Activated CD4-positive, CD25-positive, alpha-beta regulatory T cell treated with anti-CD3 and anti-CD28 coated beads, Interleukin-2, amount 50 U/mL, for 24 hours (primary cell): Measurements from ENCODE around the gene SLC29A3.
"Not testable (repeated sequence)": the region's sequence is repeated elsewhere in the genome, so short reads cannot be mapped to it uniquely, and the experiment has no call there.

ENCODE experiments used
- ATAC-seq, 2 donors: fragments of 150-1000 bp; cut with Tn5 transposase; one replicate each; pipeline ENCODE4 v1.10.0; 2021; ENCODE audit warnings: mild to moderate bottlenecking in 1 of 2, moderate library complexity in 1 of 2

The SLC29A3 gene

DNA sequence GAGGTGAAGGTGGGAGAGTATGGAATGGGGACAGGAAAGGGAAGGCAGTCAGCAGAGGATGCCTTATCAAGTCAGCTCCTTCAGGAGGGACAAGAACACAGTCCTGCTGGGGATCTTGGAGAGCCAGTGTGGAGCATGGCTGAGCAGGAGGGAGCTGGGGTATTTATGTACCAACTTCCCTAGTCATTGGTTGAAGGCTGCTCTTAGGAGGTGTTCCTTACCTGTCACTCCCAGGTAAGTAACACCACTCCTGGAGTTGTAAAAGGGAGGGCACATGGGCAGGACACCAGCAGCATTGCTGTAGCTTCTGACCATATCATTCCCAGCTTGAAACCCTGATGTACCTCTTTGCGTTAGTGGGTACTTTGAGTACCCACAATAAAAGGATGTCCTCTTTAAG is 29.8 kb downstream of the SLC29A3 start:
- ATAC-seq: no peak

DNA sequence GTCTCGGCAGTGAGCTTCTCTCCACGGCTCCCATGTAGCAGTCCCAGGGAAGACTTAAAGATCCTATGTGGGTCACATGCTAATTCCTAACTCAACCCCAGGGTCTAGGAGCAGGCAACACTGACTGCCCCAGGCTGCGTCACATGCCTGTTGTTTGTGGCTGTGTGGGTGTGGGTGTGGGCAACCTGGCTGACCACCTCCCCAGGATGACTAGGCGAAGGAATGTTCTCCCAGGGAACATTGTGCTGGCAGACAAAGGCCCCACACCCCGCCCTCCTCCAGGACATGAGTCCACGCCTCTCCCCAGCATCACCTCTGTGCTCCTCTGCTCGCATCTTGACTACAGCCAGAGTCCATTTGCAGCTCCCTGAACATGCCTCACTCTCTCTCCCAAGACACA is 30.3 kb downstream of the SLC29A3 start:
- ATAC-seq: no peak

DNA sequence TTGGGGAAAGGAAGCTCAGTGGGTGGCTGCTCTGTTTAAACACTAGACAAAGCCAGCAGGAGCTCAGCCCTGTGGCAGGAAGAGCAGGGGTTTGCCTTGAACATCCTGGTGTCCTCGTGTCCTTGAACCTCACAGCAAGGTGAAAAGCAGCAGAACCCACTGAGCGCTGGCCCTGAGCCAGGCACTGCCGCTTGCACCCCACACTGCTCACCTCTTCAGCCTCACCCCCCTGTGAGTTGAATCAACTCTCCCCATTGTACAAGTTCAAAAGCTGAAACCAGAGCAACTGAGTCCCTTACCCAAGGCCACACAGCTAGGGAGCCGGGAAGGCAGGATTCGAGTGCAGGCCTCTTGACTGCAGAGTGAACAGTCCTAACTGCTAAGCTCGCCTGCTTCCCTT is 32.0 kb downstream of the SLC29A3 start:
- ATAC-seq: no peak

DNA sequence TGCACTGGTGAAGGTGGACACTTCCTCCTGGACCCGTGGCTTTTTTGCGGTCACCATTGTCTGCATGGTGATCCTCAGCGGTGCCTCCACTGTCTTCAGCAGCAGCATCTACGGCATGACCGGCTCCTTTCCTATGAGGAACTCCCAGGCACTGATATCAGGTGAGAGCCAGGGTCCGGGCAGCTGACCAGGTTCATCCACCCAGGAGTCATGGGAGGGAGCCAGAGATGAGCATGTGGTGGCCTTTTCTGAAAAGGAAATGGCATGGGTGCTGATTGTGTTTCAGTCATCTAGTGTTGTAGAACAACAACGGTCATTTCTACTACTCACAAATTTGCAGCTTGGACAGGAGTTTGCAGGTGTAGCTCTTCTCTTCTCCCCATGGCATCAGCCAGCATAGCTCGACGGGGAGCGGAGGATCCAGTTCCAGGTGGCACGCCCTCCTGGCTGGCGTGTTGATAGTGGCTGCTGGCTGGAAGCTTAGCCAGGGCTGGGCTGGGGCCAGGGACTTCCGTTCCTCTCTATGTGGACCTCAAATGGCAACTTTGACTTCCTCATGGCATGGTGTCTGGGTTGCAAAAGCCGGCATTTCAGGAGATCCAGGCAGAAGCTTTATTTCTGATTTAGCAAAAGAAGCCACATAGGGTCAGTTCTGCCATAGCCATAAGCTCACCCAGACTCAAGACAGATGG is 32.7 kb downstream of the SLC29A3 start:
- no peak for ATAC-seq

DNA sequence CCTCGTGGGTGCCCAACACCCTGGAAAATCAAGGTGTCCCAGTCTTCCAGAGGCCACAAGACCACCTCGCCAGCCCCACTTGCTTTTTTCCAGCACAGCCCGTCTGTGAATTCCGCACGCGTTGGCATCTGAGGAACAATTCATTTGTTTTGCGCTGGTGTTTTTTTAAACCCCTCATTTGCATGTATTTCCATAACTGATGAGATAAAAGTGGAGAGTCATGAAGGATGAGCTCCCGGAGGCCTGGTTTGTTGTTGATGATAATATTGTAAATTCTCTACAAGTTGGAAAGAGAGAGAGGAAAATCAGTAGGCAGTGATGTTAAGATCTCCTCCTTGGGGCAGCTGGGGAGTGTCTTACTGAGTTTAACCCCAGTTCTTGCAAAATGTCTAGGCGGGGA is 34.6 kb downstream of the SLC29A3 start:
- ATAC-seq: no peak

DNA sequence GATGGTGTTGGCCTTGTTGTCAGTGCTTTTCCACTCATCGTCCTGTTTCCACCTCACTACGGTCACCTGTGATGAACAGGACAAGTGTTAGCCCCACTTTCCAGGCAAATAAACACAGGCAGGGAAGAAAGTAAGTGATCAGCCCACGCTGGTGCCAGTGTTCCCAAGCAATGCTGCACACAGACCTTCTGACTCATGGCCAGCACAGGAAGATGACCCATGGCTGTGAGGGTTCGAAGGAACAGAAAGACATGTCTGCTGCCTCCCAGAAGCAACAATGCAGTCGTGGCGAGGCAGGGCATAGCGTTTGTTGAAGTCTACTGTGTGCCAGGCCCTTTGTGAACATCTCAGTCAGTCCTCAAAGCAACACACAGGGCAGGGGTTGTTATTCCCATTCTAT is 35.7 kb downstream of the SLC29A3 start:
- no peak for ATAC-seq

DNA sequence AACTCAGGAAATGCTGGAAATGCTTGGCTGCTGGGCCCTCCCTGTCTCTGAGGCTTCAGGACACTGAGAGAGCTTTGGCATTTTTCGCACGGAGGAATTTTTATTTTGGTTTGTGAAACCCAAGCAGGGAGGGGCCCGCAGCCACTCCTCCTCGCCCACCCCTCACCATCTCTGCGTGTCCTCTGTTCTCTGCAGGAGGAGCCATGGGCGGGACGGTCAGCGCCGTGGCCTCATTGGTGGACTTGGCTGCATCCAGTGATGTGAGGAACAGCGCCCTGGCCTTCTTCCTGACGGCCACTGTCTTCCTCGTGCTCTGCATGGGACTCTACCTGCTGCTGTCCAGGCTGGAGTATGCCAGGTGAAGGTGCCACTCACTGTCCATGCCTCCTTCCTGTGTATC is 36.8 kb downstream of the SLC29A3 start:
- no peak for ATAC-seq

DNA sequence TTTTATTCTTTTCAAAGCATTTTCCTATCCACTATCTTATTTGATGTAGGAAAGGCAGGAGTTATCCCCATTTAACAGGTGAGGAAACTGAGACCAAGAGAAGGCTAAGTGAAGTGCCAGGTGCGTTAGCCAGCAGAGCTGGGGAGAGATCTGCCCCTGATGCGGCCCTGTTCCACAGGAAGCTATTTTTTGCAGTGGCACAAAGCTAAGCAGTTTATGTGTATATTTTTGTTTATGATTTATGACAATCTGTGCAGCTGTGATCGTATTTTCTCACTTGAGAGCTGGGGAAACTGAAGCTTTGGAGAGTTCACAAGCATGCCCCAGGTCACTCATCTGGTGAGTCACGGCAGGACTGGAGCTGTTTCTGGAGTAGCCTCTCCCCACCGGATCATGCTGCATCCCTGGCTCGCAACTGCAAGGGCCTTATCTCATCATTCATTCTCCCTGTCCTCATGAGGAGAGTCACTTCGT is 38.8 kb downstream of the SLC29A3 start:
- ATAC-seq: no peak

DNA sequence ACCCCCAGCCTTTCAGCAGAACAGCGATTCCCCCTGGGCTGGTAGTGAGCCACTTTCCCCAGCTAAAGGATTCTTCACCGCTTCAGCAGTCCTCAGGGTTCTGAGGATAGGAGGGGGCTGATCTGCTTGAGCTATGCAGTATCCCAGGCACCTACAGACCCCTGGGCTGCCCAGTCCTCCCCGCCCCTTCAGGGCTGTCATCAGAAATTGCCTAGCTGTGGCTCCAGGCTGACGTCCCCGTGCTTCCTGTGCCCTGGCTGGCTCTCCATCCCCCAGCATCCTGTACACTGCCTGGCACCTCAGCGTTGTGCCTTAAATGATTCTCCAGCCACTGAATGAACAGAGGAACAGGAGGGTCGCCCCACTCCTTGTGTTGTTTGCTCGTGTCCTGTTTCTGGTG is 39.2 kb downstream of the SLC29A3 start:
- ATAC-seq: no peak

DNA sequence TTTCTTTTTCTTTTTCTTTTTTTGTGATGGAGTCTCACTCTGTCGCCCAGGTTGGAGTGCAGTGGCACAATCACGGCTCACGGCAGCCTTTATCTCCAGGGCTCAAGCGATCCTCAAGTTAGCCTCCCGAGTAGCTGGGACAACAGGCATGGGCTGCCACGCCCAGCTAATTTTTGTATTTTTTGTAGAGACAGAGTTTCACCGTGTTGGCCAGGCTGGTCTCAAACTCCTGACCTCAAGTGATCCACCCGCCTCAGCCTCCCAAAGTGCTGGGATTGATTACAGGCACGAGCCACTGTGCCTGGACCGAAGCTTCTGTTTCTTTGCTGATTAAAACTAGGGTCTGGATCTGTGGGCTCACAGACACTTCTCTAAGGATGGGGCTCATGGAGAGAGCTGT is 39.8 kb downstream of the SLC29A3 start:
- ATAC-seq: not testable (repeated sequence)

DNA sequence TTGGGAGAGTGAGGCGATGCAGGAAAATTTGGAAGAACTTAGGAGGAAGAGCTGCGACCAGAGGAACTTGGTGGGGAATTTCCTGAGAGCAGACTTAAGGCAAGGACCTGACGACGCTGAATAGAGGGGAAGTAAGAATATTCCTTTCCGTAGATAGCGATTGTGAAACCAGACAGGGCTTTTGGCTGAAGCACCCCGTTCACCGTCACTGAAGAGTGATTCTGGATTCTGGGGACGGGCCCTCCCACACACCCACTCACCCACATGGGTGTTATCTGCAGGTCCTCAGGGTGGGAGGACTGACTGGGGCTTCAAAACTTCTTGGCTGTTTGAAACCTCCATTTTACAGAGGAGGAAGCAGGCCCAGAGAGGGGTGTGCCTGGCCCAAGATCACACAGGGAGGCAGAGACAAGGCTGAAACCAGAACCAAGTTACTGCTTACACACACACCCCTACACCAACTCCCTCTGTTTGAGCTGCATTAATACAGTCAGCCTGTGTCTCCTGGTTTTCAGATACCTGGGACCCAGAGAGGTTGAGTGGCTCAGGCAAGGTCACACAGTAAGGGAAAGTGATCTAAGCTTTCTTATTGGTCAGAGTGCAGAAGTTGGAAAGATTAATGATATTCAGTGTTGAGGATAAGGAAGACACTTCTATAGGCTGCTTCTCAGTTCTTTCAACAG is 40.4 kb downstream of the SLC29A3 start:
- ATAC-seq: peak in 1 of 2 donors; percentile 30

DNA sequence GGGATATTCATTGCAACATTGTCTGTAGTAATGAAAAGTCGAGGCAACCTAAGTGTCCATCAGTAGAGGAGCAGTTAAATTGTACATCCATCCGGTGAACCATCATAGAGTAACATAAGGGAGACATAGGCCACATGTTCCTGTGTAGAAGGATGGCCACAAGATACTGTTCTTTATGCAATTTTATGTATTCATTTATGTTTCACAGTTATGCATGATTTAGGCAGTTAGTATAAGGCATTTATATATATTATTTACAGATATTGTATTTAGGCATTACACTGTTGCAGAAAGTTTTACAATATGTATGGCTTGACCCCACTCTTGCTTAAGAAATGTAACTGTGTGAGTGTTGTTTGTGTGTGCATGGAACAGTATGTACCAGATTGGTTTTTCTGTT is 41.7 kb downstream of the SLC29A3 start:
- no peak for ATAC-seq

DNA sequence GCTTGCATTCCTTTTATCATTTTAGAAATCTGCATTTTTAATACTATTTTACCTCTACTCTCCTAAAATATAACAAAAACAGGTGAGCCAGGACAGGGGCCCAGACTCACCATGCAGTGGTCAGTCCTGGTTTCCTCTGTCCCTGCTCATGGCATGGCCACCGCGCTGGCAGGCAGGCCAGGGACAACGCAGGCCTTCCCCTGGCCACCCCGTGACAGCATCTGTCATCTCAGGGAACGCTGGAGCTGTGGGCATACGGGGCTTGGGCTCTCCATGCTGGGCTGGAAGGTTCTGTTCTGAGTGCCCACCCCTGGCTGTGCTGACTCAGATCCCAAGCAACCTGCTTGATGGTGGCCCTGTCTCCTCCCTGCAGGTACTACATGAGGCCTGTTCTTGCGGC is 42.5 kb downstream of the SLC29A3 start:
- ATAC-seq: no peak

DNA sequence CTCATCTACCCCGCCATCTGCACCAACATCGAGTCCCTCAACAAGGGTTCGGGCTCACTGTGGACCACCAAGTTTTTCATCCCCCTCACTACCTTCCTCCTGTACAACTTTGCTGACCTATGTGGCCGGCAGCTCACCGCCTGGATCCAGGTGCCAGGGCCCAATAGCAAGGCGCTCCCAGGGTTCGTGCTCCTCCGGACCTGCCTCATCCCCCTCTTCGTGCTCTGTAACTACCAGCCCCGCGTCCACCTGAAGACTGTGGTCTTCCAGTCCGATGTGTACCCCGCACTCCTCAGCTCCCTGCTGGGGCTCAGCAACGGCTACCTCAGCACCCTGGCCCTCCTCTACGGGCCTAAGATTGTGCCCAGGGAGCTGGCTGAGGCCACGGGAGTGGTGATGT is 43.1 kb downstream of the SLC29A3 start:
- ATAC-seq: no peak

DNA sequence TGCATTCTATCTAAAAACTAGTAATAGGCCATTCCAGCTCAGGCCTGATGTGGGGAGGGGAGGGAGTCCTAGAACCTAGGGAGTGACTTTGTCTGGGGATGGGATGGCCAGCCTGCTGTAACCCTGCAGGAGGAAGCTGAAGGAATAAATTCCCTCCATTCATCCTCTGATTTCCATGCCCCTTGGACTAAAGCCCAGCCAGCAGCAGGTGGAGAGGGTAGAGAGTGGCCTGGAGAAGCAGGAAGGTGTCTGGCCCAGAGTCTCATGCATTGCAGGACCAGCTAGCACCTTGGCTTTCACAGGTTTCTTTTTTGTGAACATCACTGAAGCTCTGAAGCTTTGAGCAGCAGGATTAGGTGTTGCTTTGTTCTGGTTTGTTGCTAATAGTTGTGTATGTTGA is 44.9 kb downstream of the SLC29A3 start:
- no peak for ATAC-seq

DNA sequence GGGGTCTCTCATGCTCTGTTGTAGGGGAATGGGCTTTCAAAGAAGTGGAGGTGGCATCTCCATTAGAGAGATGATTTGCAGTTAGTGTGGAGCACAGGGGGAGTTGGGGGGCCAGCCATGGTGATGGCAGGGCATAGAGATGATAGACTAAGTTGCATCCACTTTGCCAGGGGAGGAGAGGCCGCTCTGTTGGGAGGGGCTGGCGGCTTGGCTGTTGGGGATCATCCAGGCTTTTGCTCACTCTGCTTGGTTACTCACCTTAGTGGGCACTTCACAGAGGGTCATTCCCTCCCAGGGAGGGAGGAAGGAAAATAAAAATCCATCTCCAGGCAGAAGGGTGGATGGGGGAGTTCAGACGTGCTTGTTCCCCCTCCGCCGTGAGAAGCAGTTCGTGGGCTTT is 46.3 kb downstream of the SLC29A3 start:
- ATAC-seq: no peak

DNA sequence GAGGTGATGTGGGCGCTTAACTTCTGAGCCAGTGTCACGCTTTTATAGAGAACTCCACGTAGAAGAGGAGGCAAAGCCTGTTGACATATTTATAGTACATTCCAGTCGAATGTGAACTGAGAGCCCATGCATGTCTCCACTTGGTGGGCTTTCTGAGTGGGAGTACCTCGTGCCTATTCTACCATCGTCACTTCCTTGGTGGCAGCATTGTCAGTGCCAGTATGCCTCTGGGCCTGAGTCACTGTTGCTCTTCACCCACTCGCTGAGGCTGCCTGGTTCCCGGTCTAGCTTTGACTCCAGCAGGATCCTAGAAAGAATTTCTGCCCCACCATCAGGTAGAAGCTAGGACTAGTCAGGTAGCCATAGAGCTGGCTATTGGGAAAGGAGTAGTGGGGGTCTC is 47.6 kb downstream of the SLC29A3 start:
- no peak for ATAC-seq

DNA sequence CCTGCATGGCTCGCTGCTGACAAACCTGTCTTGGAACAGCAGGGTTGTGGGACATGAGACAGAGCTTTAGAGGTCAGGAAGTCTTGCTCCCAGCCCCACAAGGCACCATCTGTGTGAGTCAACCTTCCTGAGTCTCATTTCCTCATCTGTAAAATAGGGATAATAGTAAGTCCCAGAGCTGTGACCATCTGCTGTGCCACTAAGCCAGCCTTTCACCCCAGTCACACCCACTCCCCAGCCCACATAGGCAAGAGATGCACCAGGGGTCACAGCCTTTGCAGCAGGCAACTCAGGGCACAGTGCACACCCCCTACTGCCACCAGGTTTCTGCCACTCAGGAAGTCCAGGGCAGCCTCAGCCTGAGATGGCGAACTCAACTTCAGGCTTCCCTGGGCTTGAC is 48.2 kb downstream of the SLC29A3 start:
- ATAC-seq: no peak

DNA sequence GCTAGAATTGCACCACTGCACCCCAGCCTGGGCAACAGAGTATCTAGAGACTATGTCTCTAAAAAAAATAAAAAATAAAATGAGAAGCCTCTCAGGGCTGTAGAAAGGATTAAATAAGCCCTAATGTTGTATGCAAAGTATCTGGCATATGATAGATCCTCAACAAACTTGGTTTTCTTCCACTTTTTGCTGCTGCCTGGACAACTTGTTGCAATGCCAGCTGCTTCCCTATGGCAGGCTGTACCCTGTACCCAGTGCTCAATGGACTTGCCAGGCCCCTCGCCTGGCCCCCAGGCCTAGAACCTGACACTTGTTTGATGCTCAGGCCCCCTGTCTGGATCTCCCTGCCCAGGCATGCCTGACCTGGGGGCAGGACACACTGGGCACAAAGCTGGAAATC is 49.1 kb downstream of the SLC29A3 start:
- ATAC-seq: no peak

DNA sequence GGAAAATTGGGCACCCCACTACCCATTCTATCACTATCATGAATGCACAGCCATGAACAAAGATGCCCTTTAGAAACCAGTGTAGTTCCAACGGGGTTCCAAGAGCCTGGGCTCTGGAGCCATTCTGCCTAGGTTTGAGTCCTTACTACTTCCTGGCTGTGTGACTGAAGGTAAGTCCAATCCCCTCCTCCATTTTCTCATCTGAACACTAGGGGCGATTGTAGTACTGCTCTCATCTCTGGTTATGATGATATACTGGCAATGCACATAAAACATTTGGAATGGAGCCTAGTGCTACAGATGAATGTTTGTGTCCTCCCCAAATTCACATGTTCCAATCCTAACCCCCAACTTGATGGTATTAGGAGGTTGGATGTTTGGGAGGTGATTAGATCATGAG is 49.6 kb downstream of the SLC29A3 start:
- ATAC-seq: no peak

DNA sequence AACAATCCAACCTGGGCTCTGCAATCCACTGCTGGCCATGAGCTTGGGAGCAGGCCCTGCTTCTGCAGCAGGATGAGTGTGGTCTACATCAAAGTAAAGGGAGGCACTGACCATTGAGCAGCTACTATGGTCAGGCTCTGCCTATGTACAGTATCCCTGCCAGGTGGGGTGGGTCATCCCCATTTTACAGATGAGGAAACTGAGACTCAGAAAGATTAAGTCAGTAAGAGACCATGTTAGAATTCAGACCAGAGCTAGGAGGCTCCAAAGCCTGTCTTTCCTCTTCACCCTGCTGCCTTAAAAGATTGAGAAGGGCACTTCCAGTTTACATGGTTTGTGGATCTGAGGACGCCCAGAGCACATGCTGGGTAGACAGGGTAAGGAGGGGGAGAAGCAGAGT is 50.5 kb downstream of the SLC29A3 start:
- no peak for ATAC-seq

DNA sequence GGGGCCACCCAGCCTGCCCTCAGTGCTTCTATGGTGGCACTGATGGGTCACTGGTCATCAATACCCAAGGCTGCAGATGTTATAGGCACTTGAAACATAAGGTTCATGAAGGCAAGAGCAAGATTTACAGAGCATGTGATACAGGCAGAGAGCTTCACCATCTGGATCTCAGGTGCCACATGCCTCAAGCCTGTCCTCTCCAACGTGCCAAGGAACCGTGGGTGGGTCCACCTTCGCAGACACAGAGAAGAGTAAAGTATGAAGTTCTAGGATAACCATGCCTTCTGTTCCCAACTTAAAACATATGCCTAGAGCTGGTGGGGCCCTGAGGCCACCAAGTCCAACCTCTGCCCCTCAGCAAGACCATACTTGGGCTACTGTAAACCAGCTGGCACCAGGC is 51.0 kb downstream of the SLC29A3 start:
- ATAC-seq: no peak

DNA sequence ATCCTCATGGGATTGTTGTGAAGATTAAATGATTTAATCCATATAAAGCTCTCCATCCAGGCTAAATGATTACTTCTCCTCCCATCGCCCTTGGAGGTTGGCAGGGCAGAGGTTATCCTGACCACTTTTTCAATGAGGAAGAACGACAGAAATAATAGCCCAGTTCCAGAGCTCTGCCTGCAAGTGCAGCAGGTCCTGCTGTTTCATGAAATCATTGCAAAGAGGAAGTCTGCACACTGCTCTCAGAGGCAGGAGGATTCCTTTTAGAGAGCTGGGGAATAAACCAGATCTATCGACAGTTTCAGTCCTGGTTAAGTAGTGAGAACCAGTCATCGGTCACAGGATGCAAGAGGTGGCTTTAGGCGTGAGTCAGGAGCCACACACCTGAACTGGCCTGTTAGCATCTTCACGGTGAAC is 52.7 kb downstream of the SLC29A3 start:
- peak; percentile 33 to 38 for ATAC-seq

DNA sequence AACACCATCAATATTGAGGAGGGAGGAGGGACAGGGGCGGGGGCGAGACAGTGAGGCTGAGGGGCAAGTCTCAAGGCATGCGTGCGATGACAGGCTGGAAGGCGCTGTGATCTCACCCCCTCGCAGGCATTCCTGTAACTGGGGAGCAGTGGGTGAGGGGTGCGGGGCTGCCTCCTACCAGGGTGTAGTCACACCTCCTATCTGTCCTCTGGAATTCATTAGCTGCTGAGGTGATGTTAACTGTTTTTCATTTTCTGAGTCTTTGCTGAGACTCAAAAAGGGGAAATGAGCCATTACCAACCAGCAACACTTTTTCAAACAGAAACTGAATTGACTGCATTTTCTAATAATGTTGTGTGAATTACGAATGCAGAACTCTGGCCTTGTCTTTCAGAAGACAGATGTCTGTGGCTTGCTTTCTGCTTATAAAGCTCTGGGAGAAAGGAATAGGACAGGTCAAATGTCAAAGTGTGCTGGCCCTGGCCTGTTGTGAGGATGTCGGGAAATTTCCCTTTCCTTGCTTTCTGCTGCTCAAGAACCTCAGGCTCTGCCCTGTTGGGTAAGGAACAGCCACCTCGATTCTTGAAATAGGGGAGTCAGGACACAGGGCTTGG is 53.9 kb downstream of the SLC29A3 start:
- no peak for ATAC-seq
